H9 (cell line): ENCODE measurements around the gene SYK. TPM values are rescaled to one million over a fixed set of nuclear protein-coding genes. Genes with fewer than 3 reads are reported as not detected.

Experiments used
- DNase-seq: peaks from one replicate; pipeline ENCODE4 v3.0.0-alpha.2; 2017
- H2AFZ ChIP-seq: one replicate; pipeline ENCODE4 v1.6.1; 2013; ENCODE audit warnings: mild to moderate bottlenecking, low read length, control low read depth, moderate library complexity
- H2AK5ac ChIP-seq: 2 replicates; pipeline ENCODE4 v1.6.1; 2013; ENCODE audit warnings: low read length, control low read depth, mixed read lengths; ENCODE audit not compliant: insufficient read length
- H2BK120ac ChIP-seq: one replicate; pipeline ENCODE4 v1.6.1; 2013; ENCODE audit warnings: low read depth, mild to moderate bottlenecking, low read length, control low read depth, inconsistent platforms; ENCODE audit not compliant: poor library complexity, severe bottlenecking
- H2BK12ac ChIP-seq: 2 replicates; pipeline ENCODE4 v1.6.1; 2013; ENCODE audit warnings: low read length, control low read depth, mixed read lengths, low read depth; ENCODE audit not compliant: insufficient read length
- H2BK15ac ChIP-seq: 2 replicates; pipeline ENCODE4 v1.6.1; 2013; ENCODE audit warnings: low read depth, low read length, control low read depth
- H2BK20ac ChIP-seq: one replicate; pipeline ENCODE4 v1.6.1; 2013; ENCODE audit warnings: low read depth, mild to moderate bottlenecking, low read length, control low read depth, inconsistent platforms; ENCODE audit not compliant: poor library complexity, severe bottlenecking
- H2BK5ac ChIP-seq: 2 replicates; pipeline ENCODE4 v1.6.1; 2013; ENCODE audit warnings: low read length, control low read depth, mixed read lengths; ENCODE audit not compliant: insufficient read length
- H3K14ac ChIP-seq: 2 replicates; pipeline ENCODE4 v1.6.1; 2013; ENCODE audit warnings: low read length, control low read depth; ENCODE audit not compliant: insufficient read depth
- H3K18ac ChIP-seq: 2 replicates; pipeline ENCODE4 v1.6.1; 2013; ENCODE audit warnings: low read depth, mild to moderate bottlenecking, mixed read lengths, low read length, control low read depth; ENCODE audit not compliant: insufficient read length
- H3K23ac ChIP-seq: 2 replicates; pipeline ENCODE4 v1.6.1; 2013; ENCODE audit warnings: low read length, control low read depth, mixed read lengths, low read depth; ENCODE audit not compliant: insufficient read length
- H3K23me2 ChIP-seq: 2 replicates; pipeline ENCODE4 v1.6.1; 2013; ENCODE audit warnings: low read depth, mild to moderate bottlenecking, mixed read lengths, low read length, control low read depth; ENCODE audit not compliant: insufficient read length, poor library complexity, severe bottlenecking
- H3K27ac ChIP-seq: 2 replicates; pipeline ENCODE4 v1.5.1; 2013; ENCODE audit warnings: low read length, control low read depth, mixed read lengths, low read depth; ENCODE audit not compliant: insufficient read length
- H3K27me3 ChIP-seq: 2 replicates; pipeline ENCODE4 v1.6.1; 2013; ENCODE audit warnings: low read length, control low read depth, inconsistent platforms; ENCODE audit not compliant: insufficient read depth
- H3K4ac ChIP-seq: 2 replicates; pipeline ENCODE4 v1.6.1; 2013; ENCODE audit warnings: low read depth, mild to moderate bottlenecking, control low read depth, inconsistent platforms, low read length, moderate library complexity
- H3K4me1 ChIP-seq: 2 replicates; pipeline ENCODE4 v1.6.1; 2013; ENCODE audit warnings: low read length, control low read depth, inconsistent platforms; ENCODE audit not compliant: insufficient read depth
- H3K4me2 ChIP-seq: 2 replicates; pipeline ENCODE4 v1.6.1; 2013; ENCODE audit warnings: low read length, control low read depth, mixed read lengths; ENCODE audit not compliant: insufficient read length, insufficient read depth
- H3K56ac ChIP-seq: 2 replicates; pipeline ENCODE4 v1.6.1; 2013; ENCODE audit warnings: low read depth, mild to moderate bottlenecking, mixed read lengths, low read length, control low read depth; ENCODE audit not compliant: insufficient read length
- H3K79me1 ChIP-seq: 2 replicates; pipeline ENCODE4 v1.6.1; 2013; ENCODE audit warnings: low read depth, mild to moderate bottlenecking, moderate library complexity, low read length, control low read depth, inconsistent platforms; ENCODE audit not compliant: insufficient read depth, poor library complexity, severe bottlenecking
- H3K79me2 ChIP-seq: 2 replicates; pipeline ENCODE4 v1.6.1; 2013; ENCODE audit warnings: low read length, control low read depth, inconsistent platforms; ENCODE audit not compliant: insufficient read depth
- H3K9ac ChIP-seq: 2 replicates; pipeline ENCODE4 v1.6.1; 2013; ENCODE audit warnings: low read length, control low read depth, mixed read lengths; ENCODE audit not compliant: insufficient read length; ENCODE audit errors: extremely low read depth
- H3K9me3 ChIP-seq: one replicate; pipeline ENCODE4 v1.6.1; 2013; ENCODE audit warnings: low read depth, low read length, inconsistent platforms; ENCODE audit not compliant: control insufficient read depth
- H3T11ph ChIP-seq: one replicate; pipeline ENCODE4 v1.6.1; 2013; ENCODE audit warnings: mild to moderate bottlenecking, low read length, control low read depth, inconsistent platforms
- H4K20me1 ChIP-seq: one replicate; pipeline ENCODE4 v1.6.1; 2013; ENCODE audit not compliant: control insufficient read depth, insufficient read length, insufficient read depth
- H4K5ac ChIP-seq: 2 replicates; pipeline ENCODE4 v1.6.1; 2013; ENCODE audit warnings: low read depth, mild to moderate bottlenecking, mixed read lengths, low read length, control low read depth; ENCODE audit not compliant: insufficient read length
- H4K8ac ChIP-seq: replicated peaks from 2 replicates; pipeline ENCODE4 v1.6.1; 2013; ENCODE audit warnings: low read length, control low read depth, mixed read lengths, low read depth; ENCODE audit not compliant: insufficient read length
- H4K91ac ChIP-seq: 2 replicates; pipeline ENCODE4 v1.6.1; 2013; ENCODE audit warnings: low read depth, mild to moderate bottlenecking, moderate library complexity, mixed read lengths, low read length, control low read depth; ENCODE audit not compliant: insufficient read length
- H3K27ac Mint-ChIP-seq, 3 experiments: 2 replicates in 2 of 3; 3 replicates in 1 of 3; pipeline ENCODE4 v1.8.0; 2020 to 2021; ENCODE audit warnings: mixed read lengths in 3 of 3, mild to moderate bottlenecking in 1 of 3, moderate library complexity in 1 of 3
- H3K27me3 Mint-ChIP-seq: 2 replicates; pipeline ENCODE4 v1.8.0; 2021; ENCODE audit warnings: low read depth, mild to moderate bottlenecking, moderate library complexity, mixed read lengths
- H3K36me3 Mint-ChIP-seq, 3 experiments: 2 replicates in 2 of 3; 3 replicates in 1 of 3; pipeline ENCODE4 v1.8.0; 2020 to 2021; ENCODE audit warnings: low read depth in 3 of 3, mixed read lengths in 3 of 3; ENCODE audit not compliant: insufficient read depth in 1 of 3
- H3K4me1 Mint-ChIP-seq, 2 experiments: 2 replicates each; pipeline ENCODE4 v1.8.0; 2020; ENCODE audit warnings: mixed read lengths in 2 of 2
- H3K4me3 Mint-ChIP-seq, 2 experiments: 2 replicates in 1 of 2; 3 replicates in 1 of 2; pipeline ENCODE4 v1.8.0; 2020 to 2021; ENCODE audit warnings: mild to moderate bottlenecking in 2 of 2, mixed read lengths in 2 of 2, moderate library complexity in 1 of 2
- H3K9me3 Mint-ChIP-seq, 2 experiments: 2 replicates in 1 of 2; 3 replicates in 1 of 2; pipeline ENCODE4 v1.8.0; 2020; ENCODE audit warnings: mild to moderate bottlenecking in 2 of 2, mixed read lengths in 2 of 2, moderate library complexity in 1 of 2
- CTCF ChIP-seq: fragments of 200-600 bp; sonication (generic); conservative IDR thresholded peaks from 3 replicates; pipeline ENCODE4 v1.8.0; 2021; ENCODE audit warnings: antibody characterized with exemption, mild to moderate bottlenecking
- WGBS: extraction: QIAGEN DNeasy Blood & Tissue Kit; methylation state at CpG from one replicate; pipeline ENCODE4 v1.1.7; 2013; ENCODE audit warnings: missing lambda C conversion rate, low lambda C conversion rate, mixed read lengths; ENCODE audit not compliant: insufficient read length; ENCODE audit errors: extremely low coverage; 5-methylcytosine and 5-hydroxymethylcytosine counted together
- total RNA-seq: library from RNA; stranded (reverse); gene quantifications from 2 replicates; pipeline ENCODE4 v1.2.1, GENCODE V29; 2021

The SYK gene
- total RNA-seq, 1 experiment from 2014 or later = 7.9 TPM

DNA sequence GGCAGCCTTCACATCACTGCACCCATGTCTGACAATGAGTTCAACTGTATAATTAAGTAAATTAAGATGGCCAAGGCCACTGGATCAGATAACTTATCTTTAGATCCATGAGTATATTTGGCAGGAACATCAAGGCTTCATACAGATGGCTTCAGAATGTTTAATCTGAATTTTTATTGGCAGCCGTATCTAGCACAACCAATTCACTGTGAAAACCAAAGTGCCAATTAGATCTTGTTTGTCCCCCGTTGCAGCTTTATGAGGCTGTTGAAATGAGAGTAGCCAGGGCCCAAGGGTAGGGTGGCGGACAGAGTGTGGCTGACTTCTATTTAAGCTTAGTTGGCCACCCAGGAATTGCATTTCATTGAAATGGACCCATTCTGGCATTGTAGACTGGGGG, 137.7 kb downstream of the SYK start:
- no peaks in the 10 kb centered on the region for H3K4me1 ChIP-seq
- no peak overlapping the region for H2BK12ac ChIP-seq
- H3K27ac Mint-ChIP-seq = no peak overlapping the region
- no peaks in the 10 kb centered on the region for H3K23me2 ChIP-seq
- H3K27ac ChIP-seq = no peak overlapping the region
- no peak overlapping the region for H3K18ac ChIP-seq
- no peak for DNase-seq
- TF ChIP-seq CTCF = no peak
- no peak overlapping the region for H3K14ac ChIP-seq
- no peak overlapping the region for H3K4me3 Mint-ChIP-seq
- no peaks in the 10 kb centered on the region for H4K20me1 ChIP-seq
- no peak overlapping the region for H2BK20ac ChIP-seq
- H3K27me3 ChIP-seq = no peaks in the 10 kb centered on the region
- H2BK15ac ChIP-seq = no peak overlapping the region
- H3K4me1 Mint-ChIP-seq = no peaks in the 10 kb centered on the region
- H2BK120ac ChIP-seq = no peak overlapping the region
- no peaks in the 10 kb centered on the region for H3K79me2 ChIP-seq
- H3K79me1 ChIP-seq = no peaks in the 10 kb centered on the region
- no peak overlapping the region for H3K4ac ChIP-seq
- no peak overlapping the region for H2AFZ ChIP-seq
- no peak overlapping the region for H3K56ac ChIP-seq
- no peak overlapping the region for H2BK5ac ChIP-seq
- H3K9ac ChIP-seq = no peak overlapping the region
- WGBS = no CpG with 5 or more reads among the region's 3 CpGs
- peaks cover 3% of the 10 kb centered on the region for H3K27me3 Mint-ChIP-seq
- no peak overlapping the region for H4K8ac ChIP-seq
- no peak overlapping the region for H4K5ac ChIP-seq
- no peaks in the 10 kb centered on the region for H3K9me3 ChIP-seq
- H3T11ph ChIP-seq = no peak overlapping the region
- no peak overlapping the region for H2AK5ac ChIP-seq
- no peak overlapping the region for H3K23ac ChIP-seq
- H3K4me2 ChIP-seq = no peak overlapping the region
- no peaks in the 10 kb centered on the region; a peak in 1 of 7 replicates for H3K36me3 Mint-ChIP-seq
- peaks cover 0 to 2% of the 10 kb centered on the region in 2 experiments; a peak in 4 of 5 replicates for H3K9me3 Mint-ChIP-seq
- H4K91ac ChIP-seq = no peak overlapping the region
